Psoas muscle (tissue), 8 donors: ENCODE measurements around the gene ABCA2. TPM values are rescaled to one million over a fixed set of nuclear protein-coding genes. Genes with fewer than 3 reads are reported as not detected.
A peak's percentile ranks its signal among the peaks of the same experiment; 100 is the strongest.

Experiments
- ATAC-seq, 4 donors: fragments of 200-7000 bp; cut with Tn5 transposase; one replicate each; pipeline ENCODE4 v1.9.1; 2020; ENCODE audit warnings: moderate library complexity in 3 of 4, mild to moderate bottlenecking in 2 of 4
- DNase-seq, 2 donors: peaks; one replicate each; pipeline ENCODE4 v3.0.0-alpha.2; 2020
- H3K27ac ChIP-seq: fragments of 200-600 bp; one replicate; pipeline ENCODE4 v1.8.0; 2022
- H3K27me3 ChIP-seq, 3 donors: fragments of 200-600 bp in 1 of 3; one replicate each; pipeline versions ENCODE4 v1.6.1 to v1.8.0; 2013 to 2022; ENCODE audit warnings: low read length in 2 of 3, mild to moderate bottlenecking in 2 of 3, moderate library complexity in 1 of 3; ENCODE audit not compliant: insufficient read depth in 3 of 3
- H3K36me3 ChIP-seq, 2 donors: fragments of 200-600 bp in 1 of 2; one replicate each; pipeline versions ENCODE4 v1.6.1 to v1.8.0; 2013 to 2022; ENCODE audit warnings: low read depth in 1 of 2, mild to moderate bottlenecking in 1 of 2, moderate library complexity in 1 of 2; ENCODE audit not compliant: insufficient read depth in 1 of 2
- H3K4me1 ChIP-seq: fragments of 200-600 bp; one replicate; pipeline ENCODE4 v1.8.0; 2022
- H3K4me3 ChIP-seq: fragments of 200-600 bp; one replicate; pipeline ENCODE4 v1.8.0; 2022; ENCODE audit warnings: mild to moderate bottlenecking
- H3K9me3 ChIP-seq: fragments of 200-600 bp; one replicate; pipeline ENCODE4 v1.8.0; 2022
- WGBS, 3 donors: extraction: QIAGEN DNeasy Blood & Tissue Kit; methylation state at CpG; one replicate each; pipeline versions ENCODE4 v1.1.6 to v1.1.7; 2013; 5-methylcytosine and 5-hydroxymethylcytosine counted together
- intact Hi-C, 2 donors: fragments of 100-400 bp; cut with DNase I; formaldehyde crosslinking; loops; one replicate each; pipeline versions ENCODE4 v1.11.0 to v1.14.2; 2022
- polyA plus RNA-seq, 3 donors: library from polyadenylated mRNA; stranded (reverse); fragments of 200-250 nt; gene quantifications; one replicate each; pipeline ENCODE4 v1.2.3, GENCODE V29; 2013
- total RNA-seq, 4 donors: library from RNA; stranded (reverse); fragmentation: NEBNext Ultra II Directional in 2 of 4; extraction: Animal tissue kit (Norgen Biotek cat#: 25700) in 2 of 4; gene quantifications; one replicate each; pipeline versions ENCODE4 v1.2.1 to v1.2.4, GENCODE V29; 2021 to 2023
- TF ChIP-seq, protein P1 (sequence below): fragments of 200-600 bp; IDR thresholded peaks from one replicate; pipeline ENCODE4 v1.8.0; 2022; ENCODE audit warnings: antibody characterized with exemption
- donor health status: healthy with polysubstance abuse.
- donor health status: DM: no; HTN: no; CAD: no; lungs with moderate emphysema.
- donor health status: Bipolar disorder and iron deficiency.
- donor health status: healthy.
- donor health status: DM: yes; HTN: yes; CAD: no.
- donor health status: DM: no; HTN: no; CAD: no.
- donor health status: DM: no; HTN: no; CAD: no.
- donor health status: DM: yes; HTN: yes; CAD: no.

The ABCA2 gene
- total and polyA plus RNA-seq, 7 donors = 6.9 to 23.5 (median 12.2) TPM

DNA sequence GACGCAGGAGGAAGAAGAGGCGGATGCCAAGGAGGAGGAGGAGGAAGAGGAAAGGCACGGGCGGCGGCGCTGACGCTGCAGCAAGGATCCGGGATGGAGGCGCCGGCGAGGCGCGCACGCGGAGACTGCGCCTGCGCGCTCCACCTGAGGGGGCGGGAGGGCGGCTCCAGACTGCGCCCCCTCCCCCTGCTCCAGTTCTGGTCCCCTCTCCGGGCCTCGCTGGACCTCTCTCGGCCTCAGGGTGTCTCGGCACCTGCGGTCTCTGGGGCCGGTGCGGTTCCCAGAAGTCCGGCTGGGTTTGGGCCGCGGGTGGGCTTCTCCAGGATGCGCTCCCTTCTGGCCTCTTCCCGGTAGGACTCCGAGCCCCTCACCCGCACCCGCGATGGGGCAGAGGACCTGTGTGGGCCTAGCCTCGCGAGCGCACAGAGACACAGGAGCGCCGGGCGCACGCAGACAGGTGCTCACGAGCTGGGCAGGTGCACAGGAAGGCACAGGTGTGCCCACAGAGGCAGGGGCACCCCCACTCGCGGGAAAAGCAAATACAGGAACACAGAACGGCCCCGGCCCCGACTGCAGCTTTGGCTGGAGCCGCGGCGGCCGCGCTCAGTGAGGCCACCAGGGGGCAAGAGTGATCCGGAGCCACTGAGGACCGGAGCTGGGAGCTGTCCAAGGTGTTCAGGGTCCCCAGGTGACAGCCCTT is 18.2 kb upstream of the ABCA2 start, which contains the start of gene NPDC1:
Gene NPDC1, minus strand, starts transcription at position 90 of the 700 bp plus-strand sequence. CDS start 188 bp downstream, outside the sequence.
- DNase-seq = peak; percentile 76 to 82
- Histone ChIP-seq H3K4me3 (peak within 1 kb of the TSS; percentile 69), H3K27ac (peak within 1 kb of the TSS; percentile 50), H3K9me3 (no peaks in the 10 kb centered on the region), H3K36me3 (no peaks in the 10 kb centered on the region), H3K27me3 (peaks cover 0 to 60% (median 10%) of the 10 kb centered on the region in 3 donors), H3K4me1 (peaks cover 18% of the 10 kb centered on the region)
- WGBS, 3 donors = 1 to 2% (median 1%) methylated on average over 46 to 57 of the region's 57 CpGs
- ATAC-seq = peak; percentile 64 to 83 (median 70)
- intact Hi-C loops = loop anchor here in 1 of 2 donors (2.0 kb wide), 1 partner anchor 19 kb away; no protein-coding TSS in a partner anchor
- TF ChIP-seq, protein P1, sequence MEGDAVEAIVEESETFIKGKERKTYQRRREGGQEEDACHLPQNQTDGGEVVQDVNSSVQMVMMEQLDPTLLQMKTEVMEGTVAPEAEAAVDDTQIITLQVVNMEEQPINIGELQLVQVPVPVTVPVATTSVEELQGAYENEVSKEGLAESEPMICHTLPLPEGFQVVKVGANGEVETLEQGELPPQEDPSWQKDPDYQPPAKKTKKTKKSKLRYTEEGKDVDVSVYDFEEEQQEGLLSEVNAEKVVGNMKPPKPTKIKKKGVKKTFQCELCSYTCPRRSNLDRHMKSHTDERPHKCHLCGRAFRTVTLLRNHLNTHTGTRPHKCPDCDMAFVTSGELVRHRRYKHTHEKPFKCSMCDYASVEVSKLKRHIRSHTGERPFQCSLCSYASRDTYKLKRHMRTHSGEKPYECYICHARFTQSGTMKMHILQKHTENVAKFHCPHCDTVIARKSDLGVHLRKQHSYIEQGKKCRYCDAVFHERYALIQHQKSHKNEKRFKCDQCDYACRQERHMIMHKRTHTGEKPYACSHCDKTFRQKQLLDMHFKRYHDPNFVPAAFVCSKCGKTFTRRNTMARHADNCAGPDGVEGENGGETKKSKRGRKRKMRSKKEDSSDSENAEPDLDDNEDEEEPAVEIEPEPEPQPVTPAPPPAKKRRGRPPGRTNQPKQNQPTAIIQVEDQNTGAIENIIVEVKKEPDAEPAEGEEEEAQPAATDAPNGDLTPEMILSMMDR = peak; percentile 73

DNA sequence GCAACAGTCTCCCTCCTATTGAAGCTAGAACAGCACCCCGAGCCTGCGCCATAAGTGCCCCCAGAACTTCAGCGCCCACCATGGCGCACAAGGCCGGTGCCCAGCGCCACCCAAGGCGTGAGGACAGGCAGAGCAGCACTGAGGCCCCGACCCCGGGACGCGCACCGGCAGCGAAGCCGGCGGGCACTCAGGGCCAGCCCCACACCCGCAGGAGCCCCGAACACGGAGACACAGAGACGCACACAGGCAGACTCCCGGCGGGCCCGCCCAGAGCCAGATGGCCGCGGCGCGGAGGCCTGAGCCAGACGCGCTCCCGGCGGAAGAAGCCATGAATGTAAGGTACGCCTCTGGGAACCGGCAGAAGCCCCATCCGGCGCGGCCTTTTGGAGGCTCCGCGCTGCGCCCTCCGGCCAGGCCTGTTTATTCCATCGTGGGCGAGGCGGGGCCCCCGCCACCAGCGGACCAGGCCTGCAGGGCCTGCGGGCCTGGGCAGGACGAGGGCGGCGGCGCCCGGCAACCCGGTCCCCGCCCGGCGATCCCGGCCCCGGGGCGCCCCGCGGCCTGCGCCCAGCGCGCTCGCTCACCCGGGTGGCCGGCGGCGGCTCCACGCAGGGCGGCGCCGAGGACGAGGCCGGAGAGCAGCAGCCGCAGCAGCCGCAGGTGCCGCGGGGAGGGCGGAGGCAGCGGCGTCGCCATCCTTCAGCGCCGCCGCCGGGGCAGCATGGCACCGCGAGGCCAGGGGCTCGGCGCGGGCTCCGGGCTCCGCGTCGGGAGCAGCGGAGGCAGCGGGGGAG is 17.5 kb upstream of the ABCA2 start:
- peak overlapping the region; percentile 69 for H3K4me3 ChIP-seq
- no peaks in the 10 kb centered on the region for H3K9me3 ChIP-seq
- TF ChIP-seq, protein P1 = no peak
- peak overlapping the region; percentile 50 for H3K27ac ChIP-seq
- peak in 1 of 4 donors; percentile 22 for ATAC-seq
- peaks cover 0 to 59% (median 10%) of the 10 kb centered on the region in 3 donors for H3K27me3 ChIP-seq
- peaks cover 18% of the 10 kb centered on the region for H3K4me1 ChIP-seq
- DNase-seq = no peak
- intact Hi-C loops = loop anchor here in 1 of 2 donors (2.0 kb wide), 1 partner anchor 19 kb away; no protein-coding TSS in a partner anchor
- WGBS, 3 donors = 2 to 5% (median 4%) methylated on average over 45 to 96 of the region's 96 CpGs
- H3K36me3 ChIP-seq = no peaks in the 10 kb centered on the region

DNA sequence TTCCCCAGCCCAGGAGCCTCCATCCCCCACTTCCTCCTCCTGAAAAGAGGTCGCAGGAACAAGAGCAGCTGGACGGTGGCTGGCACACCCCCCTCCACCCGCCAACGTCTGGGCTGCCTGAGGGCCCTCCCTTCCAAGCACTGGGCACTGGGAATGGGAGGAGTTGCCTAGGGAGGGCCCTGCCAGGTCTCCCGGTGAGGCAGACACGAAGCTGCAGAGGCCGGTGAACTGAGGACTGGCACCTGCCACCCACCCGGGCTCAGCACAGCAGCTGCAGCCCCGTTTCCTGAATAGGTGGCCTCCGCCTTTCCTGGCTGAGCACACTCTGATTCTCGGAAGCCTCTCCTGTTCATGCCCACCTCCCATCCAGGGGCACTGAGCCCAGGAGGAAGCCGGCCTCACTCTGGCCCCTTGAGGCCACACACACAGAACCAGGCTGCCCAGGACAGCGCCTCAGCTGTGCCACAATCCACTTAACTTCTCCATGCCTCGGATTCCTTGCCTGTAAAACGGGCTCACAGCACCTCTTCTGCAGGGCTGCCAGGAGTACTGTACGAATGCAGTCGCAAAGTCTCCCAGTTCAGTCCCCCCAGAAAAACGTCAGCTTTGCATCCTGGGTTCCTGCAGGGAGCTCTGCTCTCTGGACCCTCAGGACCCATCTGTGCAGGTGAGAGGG is 16.6 kb upstream of the ABCA2 start:
- H3K36me3 ChIP-seq = peaks cover 0 to 2% of the 10 kb centered on the region in 2 donors
- WGBS, 3 donors = 24 to 38% (median 28%) methylated on average over 17 to 18 of the region's 18 CpGs
- H3K4me3 ChIP-seq = peak overlapping the region; percentile 69
- ATAC-seq (no peak), DNase-seq (no peak)
- peaks cover 0 to 58% (median 8%) of the 10 kb centered on the region in 3 donors for H3K27me3 ChIP-seq
- intact Hi-C loops = no loop called here
- no peak overlapping the region for H3K27ac ChIP-seq
- H3K9me3 ChIP-seq = no peaks in the 10 kb centered on the region
- peaks cover 18% of the 10 kb centered on the region for H3K4me1 ChIP-seq
- TF ChIP-seq, protein P1 = no peak

DNA sequence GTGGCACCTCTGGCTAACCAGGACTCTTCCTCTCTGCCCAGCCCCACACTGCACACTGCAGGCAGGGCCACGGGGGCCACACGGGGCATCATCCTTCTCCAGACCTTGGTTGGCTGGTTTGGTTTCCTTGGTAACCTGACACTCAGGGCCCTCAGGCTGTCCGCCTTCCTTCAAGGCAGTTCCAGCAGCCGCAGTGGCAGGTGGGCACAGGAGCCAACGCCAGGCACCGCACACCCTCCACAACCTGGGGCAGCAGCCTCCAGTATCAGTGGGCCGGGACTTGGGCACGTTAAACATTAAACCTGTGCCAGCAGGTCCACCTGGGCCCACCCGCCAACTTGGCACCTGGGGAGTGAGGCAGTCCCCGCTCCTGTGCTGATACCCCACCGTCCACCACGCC is 16.0 kb upstream of the ABCA2 start:
- Histone ChIP-seq H3K9me3 (no peaks in the 10 kb centered on the region), H3K27me3 (peaks cover 0 to 52% (median 4%) of the 10 kb centered on the region in 3 donors), H3K27ac (no peak overlapping the region), H3K4me1 (peaks cover 15% of the 10 kb centered on the region), H3K36me3 (peaks cover 0 to 8% of the 10 kb centered on the region in 2 donors), H3K4me3 (peak overlapping the region; percentile 69)
- TF ChIP-seq, protein P1 = no peak
- intact Hi-C loops = no loop called here
- 58 to 71% (median 65%) methylated on average over 11 to 12 of the region's 12 CpGs for WGBS, 3 donors
- no peak for ATAC-seq
- no peak for DNase-seq
